SK-N-MC (cell line): ENCODE results near the gene HSFX1.

Source experiments
- EZH2 ChIP-seq: fragments of 200-600 bp; sonication (generic); IDR thresholded peaks from one replicate; pipeline ENCODE4 v1.6.1; 2017; ENCODE audit warnings: antibody characterized with exemption
- POLR2AphosphoS5 ChIP-seq: IDR thresholded peaks from 2 replicates; pipeline ENCODE4 v1.6.1; 2012; ENCODE audit warnings: mild to moderate bottlenecking, low read depth, low read length, borderline replicate concordance

GRCh38 chrX:149807747-149808458 is 34.0 kb downstream of the HSFX1 start:
- TF ChIP-seq POLR2AphosphoS5, result no peak
- TF ChIP-seq EZH2, result no peak
